CD4-positive, alpha-beta T cell treated with Interleukin-17A for 4 hours (primary cell): ENCODE measurements around the gene NFU1.

ENCODE experiments used
- DNase-seq: peaks from one replicate; pipeline ENCODE4 v3.0.0-alpha.2; 2020; ENCODE audit warnings: mixed read lengths

The NFU1 gene

GRCh38 chr2:69436938-69437750, at the start of gene NFU1:
TSS of gene NFU1 (minus strand) at chr2:69437435. CDS start at chr2:69437422, 13 bp downstream.
- peak; percentile 87 for DNase-seq

- no peak for DNase-seq
Measured at GRCh38 chr2:69483696-69484095, 46.5 kb upstream of the NFU1 start.

GRCh38 chr2:69483024-69483423, 45.8 kb upstream of the NFU1 start:
- no peak for DNase-seq

- no peak for DNase-seq
Measured at GRCh38 chr2:69482471-69482870, 45.2 kb upstream of the NFU1 start.

- no peak for DNase-seq
Measured at GRCh38 chr2:69481421-69481820, 44.2 kb upstream of the NFU1 start.

GRCh38 chr2:69477627-69478026, 40.4 kb upstream of the NFU1 start:
- DNase-seq, result no peak

GRCh38 chr2:69474688-69475087, 37.5 kb upstream of the NFU1 start:
- no peak for DNase-seq

- no peak for DNase-seq
Measured at GRCh38 chr2:69471793-69472192, 34.6 kb upstream of the NFU1 start.

GRCh38 chr2:69470911-69471310, 33.7 kb upstream of the NFU1 start:
- DNase-seq, result no peak

GRCh38 chr2:69469784-69470183, 32.5 kb upstream of the NFU1 start:
- no peak for DNase-seq

- DNase-seq, result no peak
Measured at GRCh38 chr2:69469375-69469774, 32.1 kb upstream of the NFU1 start.

- DNase-seq, result no peak
Measured at GRCh38 chr2:69466728-69467127, 29.5 kb upstream of the NFU1 start.

GRCh38 chr2:69465513-69466456, 28.6 kb upstream of the NFU1 start:
- DNase-seq, result no peak

GRCh38 chr2:69464575-69464974, 27.3 kb upstream of the NFU1 start:
- no peak for DNase-seq

GRCh38 chr2:69462780-69463179, 25.5 kb upstream of the NFU1 start:
- DNase-seq, result no peak

- no peak for DNase-seq
Measured at GRCh38 chr2:69461404-69461803, 24.2 kb upstream of the NFU1 start.

GRCh38 chr2:69459936-69460335, 22.7 kb upstream of the NFU1 start:
- DNase-seq, result no peak

- no peak for DNase-seq
Measured at GRCh38 chr2:69456950-69457445, 19.8 kb upstream of the NFU1 start.

GRCh38 chr2:69456154-69456553, 18.9 kb upstream of the NFU1 start:
- no peak for DNase-seq

GRCh38 chr2:69454976-69455375, 17.7 kb upstream of the NFU1 start:
- no peak for DNase-seq

- no peak for DNase-seq
Measured at GRCh38 chr2:69453475-69454129, 16.4 kb upstream of the NFU1 start.

GRCh38 chr2:69452687-69453086, 15.5 kb upstream of the NFU1 start:
- DNase-seq, result no peak
